Measurements from ENCODE around the gene BTK. TPM values are rescaled to one million over a fixed set of nuclear protein-coding genes. Genes with fewer than 3 reads are reported as not detected.

The BTK gene
- total and polyA plus RNA-seq, 2 experiments from 2014 or later = 0.06 TPM

DNA sequence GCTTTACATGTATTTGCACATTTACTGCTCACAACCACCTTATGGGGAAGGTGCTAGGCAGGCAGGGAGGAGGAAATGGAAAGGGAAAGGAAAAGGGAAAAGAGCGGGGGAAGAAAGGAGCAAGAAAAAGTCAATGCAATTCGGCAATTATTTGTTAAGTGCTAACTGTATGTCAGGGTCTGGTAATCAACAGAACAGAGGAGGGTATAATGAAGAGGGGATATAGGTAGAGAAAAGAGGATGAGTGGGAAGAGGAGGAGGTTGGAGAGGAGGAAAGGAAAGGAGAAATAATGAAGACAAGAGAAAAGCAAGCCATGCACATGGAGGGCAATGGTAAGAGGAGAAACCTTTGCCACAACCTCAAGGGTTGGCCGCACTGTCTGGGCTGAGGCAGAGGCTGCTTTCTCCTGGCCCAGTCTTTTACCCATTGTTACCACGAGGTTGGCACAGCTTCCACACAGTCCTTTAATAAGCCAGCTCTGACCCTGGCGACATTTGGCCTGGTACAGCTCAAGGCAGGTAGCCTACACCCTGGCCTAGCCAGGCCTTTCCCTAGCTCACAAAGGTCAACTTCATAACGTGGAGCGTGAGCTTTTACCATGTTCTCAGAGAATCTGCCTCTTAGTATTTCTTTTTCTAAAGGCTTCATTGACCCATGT, 836 bp downstream of the BTK start:
- no peak overlapping the region for H3K4me3 ChIP-seq
- no peak for DNase-seq (ENCODE audit: low read depth in 1 of 2, low spot score in 1 of 2)
- H3K27ac ChIP-seq = no peak overlapping the region
- no peaks in the 10 kb centered on the region for H3K4me1 ChIP-seq (ENCODE audit: low read depth)
- no peaks in the 10 kb centered on the region for H3K27me3 ChIP-seq
- H3K9me3 ChIP-seq (ENCODE audit: low read depth) = no peaks in the 10 kb centered on the region
- no peaks in the 10 kb centered on the region for H3K36me3 ChIP-seq
- TF ChIP-seq, protein P1, sequence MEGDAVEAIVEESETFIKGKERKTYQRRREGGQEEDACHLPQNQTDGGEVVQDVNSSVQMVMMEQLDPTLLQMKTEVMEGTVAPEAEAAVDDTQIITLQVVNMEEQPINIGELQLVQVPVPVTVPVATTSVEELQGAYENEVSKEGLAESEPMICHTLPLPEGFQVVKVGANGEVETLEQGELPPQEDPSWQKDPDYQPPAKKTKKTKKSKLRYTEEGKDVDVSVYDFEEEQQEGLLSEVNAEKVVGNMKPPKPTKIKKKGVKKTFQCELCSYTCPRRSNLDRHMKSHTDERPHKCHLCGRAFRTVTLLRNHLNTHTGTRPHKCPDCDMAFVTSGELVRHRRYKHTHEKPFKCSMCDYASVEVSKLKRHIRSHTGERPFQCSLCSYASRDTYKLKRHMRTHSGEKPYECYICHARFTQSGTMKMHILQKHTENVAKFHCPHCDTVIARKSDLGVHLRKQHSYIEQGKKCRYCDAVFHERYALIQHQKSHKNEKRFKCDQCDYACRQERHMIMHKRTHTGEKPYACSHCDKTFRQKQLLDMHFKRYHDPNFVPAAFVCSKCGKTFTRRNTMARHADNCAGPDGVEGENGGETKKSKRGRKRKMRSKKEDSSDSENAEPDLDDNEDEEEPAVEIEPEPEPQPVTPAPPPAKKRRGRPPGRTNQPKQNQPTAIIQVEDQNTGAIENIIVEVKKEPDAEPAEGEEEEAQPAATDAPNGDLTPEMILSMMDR (IDR thresholded peaks at IDR 0.05; ENCODE audit: low read depth, low read length) = no peak

DNA sequence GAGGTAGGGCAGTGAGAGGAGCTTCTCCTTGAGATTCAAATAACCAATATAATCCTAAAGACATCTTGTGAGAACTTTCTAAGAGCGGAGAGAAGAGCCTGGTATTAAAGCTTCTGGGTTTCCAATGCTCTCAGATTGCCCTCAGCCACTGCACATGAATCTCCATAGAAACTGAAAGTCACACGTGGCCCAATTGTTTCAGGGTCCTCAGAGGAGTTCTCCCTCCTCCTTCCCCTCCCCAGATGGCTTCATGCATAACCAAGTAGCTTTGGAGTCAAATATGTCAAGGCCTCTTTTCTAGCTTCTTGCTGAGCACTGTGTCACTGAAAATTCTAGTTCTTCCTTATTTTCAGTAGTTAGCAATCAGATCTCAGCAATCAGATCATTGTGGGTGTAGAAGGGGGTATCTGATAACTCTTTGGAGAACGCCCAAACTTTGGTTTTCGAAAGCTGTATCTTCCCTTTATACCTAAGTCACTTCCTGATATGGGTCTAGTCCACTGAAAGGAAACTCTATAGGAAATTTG, 2.2 kb downstream of the BTK start:
- H3K27ac ChIP-seq = no peak overlapping the region
- no peaks in the 10 kb centered on the region for H3K27me3 ChIP-seq
- no peak overlapping the region for H3K4me3 ChIP-seq
- no peak for DNase-seq (ENCODE audit: low read depth in 1 of 2, low spot score in 1 of 2)
- TF ChIP-seq, protein P1 (IDR thresholded peaks at IDR 0.05; ENCODE audit: low read depth, low read length) = no peak
- no peaks in the 10 kb centered on the region for H3K36me3 ChIP-seq
- H3K4me1 ChIP-seq (ENCODE audit: low read depth) = no peaks in the 10 kb centered on the region
- no peaks in the 10 kb centered on the region for H3K9me3 ChIP-seq (ENCODE audit: low read depth)

DNA sequence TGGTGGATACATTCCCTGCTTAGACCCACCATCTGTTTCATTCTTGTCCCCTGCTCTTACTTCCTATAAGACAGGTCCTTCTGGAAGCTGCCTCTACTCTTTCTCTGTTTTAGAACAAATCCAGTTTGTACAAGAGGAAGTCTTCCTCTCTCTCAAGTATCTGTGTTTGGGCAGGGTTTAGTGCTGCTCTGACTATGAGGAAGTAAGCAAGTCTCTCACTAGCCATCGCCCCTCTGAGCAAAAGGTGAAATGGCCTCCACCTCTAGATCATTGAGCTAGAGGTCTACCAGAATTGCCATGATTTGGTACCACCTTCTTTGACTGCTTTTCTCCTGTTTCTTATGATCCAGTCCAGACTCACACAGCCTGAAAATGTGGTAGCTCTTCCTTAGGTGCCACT, 8.4 kb downstream of the BTK start:
- H3K27ac ChIP-seq = no peak overlapping the region

DNA sequence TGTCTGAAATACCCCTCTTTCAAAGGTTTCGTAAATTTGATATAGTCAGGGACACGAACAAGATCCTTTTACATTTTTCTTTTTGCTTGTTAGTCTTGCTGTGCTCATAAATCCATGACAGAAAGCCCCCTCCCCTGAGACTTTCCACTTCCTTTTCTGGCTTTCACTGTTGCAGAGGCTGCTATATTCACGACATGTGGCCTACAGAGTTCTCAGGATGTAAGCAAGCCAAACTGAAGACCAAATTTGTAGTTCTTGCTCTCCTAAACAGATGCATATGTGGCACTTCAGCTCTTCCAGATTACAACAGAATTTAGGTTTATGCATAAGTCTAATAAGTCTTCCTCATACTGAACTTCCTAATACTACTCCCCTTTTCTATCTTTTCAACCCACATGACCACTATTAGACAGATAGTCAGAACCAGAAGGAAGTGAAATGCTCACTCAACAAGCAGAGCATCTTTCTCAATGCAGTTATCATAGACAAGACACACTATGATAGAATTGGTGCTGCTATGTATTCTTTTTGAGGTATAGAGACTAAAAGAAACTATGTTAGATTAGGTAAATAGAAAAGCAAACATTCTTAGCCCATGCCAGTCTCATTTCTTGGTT, 15.0 kb downstream of the BTK start:
- no peak overlapping the region for H3K4me3 ChIP-seq
- DNase-seq (ENCODE audit: low read depth in 1 of 2, low spot score in 1 of 2) = no peak
- H3K36me3 ChIP-seq = no peaks in the 10 kb centered on the region
- H3K4me1 ChIP-seq (ENCODE audit: low read depth) = no peaks in the 10 kb centered on the region
- H3K27me3 ChIP-seq = no peaks in the 10 kb centered on the region
- TF ChIP-seq, protein P1 (IDR thresholded peaks at IDR 0.05; ENCODE audit: low read depth, low read length) = no peak
- no peaks in the 10 kb centered on the region for H3K9me3 ChIP-seq (ENCODE audit: low read depth)
- no peak overlapping the region for H3K27ac ChIP-seq

More for the DNA sequence above, 8.4 kb downstream of the BTK start:
- DNase-seq (ENCODE audit: low read depth in 1 of 2, low spot score in 1 of 2) = no peak
- H3K4me3 ChIP-seq = no peak overlapping the region
- H3K36me3 ChIP-seq = no peaks in the 10 kb centered on the region
- H3K27me3 ChIP-seq = no peaks in the 10 kb centered on the region
- H3K9me3 ChIP-seq (ENCODE audit: low read depth) = no peaks in the 10 kb centered on the region
- H3K4me1 ChIP-seq (ENCODE audit: low read depth) = no peaks in the 10 kb centered on the region
- TF ChIP-seq, protein P1 (IDR thresholded peaks at IDR 0.05; ENCODE audit: low read depth, low read length) = no peak

DNA sequence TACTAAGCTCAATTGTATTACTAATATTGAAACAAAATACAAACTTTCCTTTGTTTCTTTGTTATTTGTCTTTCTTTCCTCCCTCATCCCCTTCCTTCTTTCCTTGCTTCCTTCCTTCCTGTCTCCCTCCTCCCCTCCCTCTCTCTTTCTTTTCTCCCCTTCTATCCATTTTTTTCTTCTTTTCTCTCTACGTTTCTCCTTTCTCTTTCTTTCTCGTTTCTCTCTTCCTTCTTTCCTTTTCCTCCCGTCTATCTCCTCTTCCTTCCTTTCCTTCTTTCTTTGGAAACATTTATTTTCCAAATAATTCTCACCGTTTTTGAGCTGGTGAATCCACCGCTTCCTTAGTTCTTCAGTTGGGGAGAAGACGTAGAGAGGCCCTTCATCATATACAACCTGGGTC, 16.3 kb downstream of the BTK start:
- Histone ChIP-seq H3K4me3 (no peak overlapping the region), H3K9me3 (ENCODE audit: low read depth) (no peaks in the 10 kb centered on the region), H3K27ac (no peak overlapping the region), H3K36me3 (no peaks in the 10 kb centered on the region), H3K4me1 (ENCODE audit: low read depth) (no peaks in the 10 kb centered on the region), H3K27me3 (no peaks in the 10 kb centered on the region)
- no peak for DNase-seq (ENCODE audit: low read depth in 1 of 2, low spot score in 1 of 2)
- TF ChIP-seq, protein P1 (IDR thresholded peaks at IDR 0.05; ENCODE audit: low read depth, low read length) = no peak

Data from cardiac muscle cell (in vitro differentiated cells and primary cell).